HG03520 (cell line): ENCODE measurements around the gene AUP1.
A peak's percentile ranks its signal among the peaks of the same experiment; 100 is the strongest.

Source experiments
- ATAC-seq: cut with Tn5 transposase; IDR thresholded peaks from one replicate; pipeline ENCODE4 v1.9.1; 2021; ENCODE audit warnings: mild to moderate bottlenecking, moderate library complexity; ENCODE audit not compliant: unreplicated experiment

Gene AUP1

DNA sequence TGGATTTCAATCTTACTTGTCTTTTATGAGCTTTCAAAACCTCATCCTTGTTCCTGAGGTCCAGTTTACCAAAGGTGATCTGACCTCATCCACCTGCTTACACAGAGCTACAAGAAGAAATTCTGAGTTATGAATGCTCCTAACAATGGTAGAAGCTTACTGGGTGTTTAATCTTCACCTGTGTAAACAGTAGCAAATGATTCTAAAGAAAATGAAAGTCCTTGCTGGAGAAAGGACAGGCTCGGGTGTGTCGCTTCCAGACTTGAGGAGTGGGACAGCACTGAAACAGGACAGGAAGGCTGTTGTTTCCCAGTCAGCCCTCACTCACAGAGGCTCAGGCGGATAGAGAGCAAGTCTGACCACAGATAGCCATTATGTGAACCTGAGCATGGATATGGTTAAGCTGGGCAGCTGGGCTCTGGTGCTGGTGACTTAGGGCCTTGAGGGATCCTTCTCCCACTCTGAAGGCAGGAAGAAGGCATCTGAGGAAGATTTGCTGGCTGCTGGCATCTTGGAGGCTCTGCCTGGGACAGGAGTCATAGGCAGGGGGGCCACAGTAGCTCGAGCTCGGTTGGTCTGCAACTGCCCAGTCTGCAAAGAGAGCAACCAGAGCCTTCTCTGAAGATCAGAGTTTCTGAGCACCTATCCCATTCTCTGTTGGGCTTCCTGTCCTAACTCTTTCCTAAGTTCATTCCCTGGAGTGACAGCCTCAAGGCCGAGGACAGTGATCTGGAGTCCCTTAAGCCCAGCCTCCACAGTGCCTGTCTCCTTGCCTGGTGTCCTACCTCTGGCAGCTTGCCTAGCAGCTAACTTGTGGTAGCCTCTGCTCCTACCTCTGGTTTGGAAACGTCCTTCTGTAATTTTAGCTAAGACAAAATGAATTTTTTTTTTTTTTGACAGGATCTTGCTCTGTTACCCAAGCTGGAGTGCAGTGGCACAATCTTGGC, 29.1 kb upstream of the AUP1 start:
- ATAC-seq = no peak

DNA sequence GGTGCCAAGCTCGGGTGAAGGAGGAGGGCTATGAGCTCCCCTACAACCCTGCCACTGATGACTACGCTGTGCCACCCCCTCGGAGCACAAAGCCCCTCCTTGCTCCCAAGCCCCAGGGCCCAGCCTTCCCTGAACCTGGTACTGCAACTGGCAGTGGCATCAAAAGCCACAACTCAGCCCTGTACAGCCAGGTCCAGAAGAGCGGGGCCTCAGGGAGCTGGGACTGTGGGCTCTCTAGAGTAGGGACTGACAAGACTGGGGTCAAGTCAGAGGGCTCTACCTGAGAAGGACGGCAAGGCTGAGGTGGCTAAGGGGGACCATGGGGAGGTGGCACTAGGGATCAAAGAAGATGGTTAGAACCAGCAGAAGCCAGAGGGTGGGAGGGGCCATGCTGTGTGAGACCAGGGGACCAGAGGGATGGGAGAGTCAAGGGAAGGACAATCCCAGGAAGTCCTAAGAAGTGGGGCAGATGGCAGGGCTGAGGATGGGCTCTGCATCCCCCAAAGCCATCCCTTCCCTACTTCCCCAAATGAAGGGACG, 27.4 kb upstream of the AUP1 start:
- no peak for ATAC-seq

DNA sequence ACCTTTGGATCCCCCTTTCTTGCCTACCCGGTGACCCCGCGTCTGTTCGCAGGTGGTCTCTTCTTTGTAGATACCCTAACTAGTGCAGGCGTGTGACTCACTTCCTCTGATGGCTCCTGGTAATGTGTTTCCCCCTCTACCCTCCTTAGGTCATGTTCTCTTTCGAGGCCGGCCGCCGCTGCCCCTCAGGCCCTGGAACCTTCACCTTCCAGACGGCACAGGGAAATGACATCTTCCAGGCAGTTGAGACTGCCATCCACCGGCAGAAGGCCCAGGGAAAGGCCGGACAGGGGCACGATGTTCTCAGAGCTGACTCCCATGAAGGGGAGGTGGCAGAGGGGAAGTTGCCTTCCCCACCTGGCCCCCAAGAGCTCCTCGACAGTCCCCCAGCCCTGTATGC, 26.7 kb upstream of the AUP1 start:
- no peak for ATAC-seq

DNA sequence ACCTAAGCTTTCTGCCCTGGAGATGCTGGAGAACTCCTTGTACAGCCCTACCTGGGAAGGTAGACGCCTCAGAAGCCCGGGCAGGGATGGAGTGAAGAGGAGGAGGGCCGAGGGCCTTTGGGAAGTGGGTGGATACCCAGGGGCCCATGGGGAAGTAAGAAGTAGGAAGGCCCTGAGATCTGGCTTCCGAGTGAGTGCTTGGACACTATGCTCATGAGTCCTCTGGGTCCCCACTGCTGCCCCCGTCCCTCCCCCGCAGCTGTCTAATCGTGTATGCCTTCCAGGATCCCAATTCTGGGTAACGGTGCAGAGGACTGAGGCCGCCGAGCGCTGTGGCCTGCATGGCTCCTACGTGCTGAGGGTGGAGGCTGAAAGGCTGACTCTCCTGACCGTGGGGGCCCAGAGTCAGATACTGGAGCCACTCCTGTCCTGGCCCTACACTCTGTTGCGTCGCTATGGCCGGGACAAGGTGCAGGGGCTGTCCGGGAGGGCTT, 26.2 kb upstream of the AUP1 start:
- no peak for ATAC-seq

- peak; percentile 33 for ATAC-seq
Measured at GRCh38 chr2:74554820-74555531, 25.5 kb upstream of the AUP1 start.

DNA sequence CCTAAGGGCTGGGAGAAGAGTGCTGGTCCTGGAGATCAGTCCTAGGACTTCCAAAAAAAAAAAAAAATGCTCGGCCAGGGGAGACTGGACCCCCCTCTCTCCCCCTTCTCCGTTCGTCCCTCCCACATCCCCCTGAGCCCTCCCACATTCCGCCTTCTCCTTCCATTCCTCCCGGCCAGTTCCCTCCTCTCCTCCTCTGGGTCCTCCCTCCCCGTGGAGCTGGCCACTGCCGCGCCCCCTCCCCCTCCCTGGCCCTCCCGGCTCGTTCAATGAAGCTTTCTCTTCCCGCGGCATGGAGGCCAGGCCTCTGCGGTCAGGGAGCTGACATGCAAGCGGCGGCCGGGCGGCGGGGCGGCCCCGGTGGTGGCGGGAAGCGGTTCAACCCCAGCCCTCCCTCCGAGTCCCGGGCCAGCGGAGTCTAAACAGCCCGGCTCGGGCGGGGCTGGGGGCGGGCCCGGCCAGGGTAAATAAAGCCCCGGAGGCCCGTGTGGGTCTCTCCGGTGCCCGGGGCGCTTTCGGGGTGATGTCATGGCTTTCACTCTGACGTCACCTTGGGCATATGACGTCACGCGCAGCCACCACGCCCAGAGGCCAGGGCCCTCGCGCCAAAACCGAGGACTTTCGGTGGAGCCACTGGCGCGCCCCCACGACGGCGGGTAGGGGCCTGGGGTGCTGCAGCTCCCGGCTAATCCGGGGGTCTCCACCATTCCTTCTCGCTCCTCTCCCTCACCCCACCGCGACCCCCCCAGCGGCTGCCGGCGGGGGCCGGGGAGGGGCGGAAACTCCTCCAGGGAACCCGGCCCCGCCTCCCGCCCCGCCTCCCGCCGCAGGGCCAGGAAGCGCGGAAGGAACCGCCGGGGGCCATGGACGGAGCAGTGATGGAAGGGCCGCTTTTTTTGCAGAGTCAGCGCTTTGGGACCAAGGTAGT, 24.6 kb upstream of the AUP1 start, which contains the start of the genes DOK1 and LOXL3:
Gene DOK1 (plus strand): TSS at position 829 of the 928 bp plus-strand sequence. CDS start 35 bp downstream, at position 864.
Gene LOXL3 (minus strand): TSS at position 51 of the 928 bp plus-strand sequence. CDS start 1,308 bp downstream, outside the sequence.
- ATAC-seq = peak; percentile 43

DNA sequence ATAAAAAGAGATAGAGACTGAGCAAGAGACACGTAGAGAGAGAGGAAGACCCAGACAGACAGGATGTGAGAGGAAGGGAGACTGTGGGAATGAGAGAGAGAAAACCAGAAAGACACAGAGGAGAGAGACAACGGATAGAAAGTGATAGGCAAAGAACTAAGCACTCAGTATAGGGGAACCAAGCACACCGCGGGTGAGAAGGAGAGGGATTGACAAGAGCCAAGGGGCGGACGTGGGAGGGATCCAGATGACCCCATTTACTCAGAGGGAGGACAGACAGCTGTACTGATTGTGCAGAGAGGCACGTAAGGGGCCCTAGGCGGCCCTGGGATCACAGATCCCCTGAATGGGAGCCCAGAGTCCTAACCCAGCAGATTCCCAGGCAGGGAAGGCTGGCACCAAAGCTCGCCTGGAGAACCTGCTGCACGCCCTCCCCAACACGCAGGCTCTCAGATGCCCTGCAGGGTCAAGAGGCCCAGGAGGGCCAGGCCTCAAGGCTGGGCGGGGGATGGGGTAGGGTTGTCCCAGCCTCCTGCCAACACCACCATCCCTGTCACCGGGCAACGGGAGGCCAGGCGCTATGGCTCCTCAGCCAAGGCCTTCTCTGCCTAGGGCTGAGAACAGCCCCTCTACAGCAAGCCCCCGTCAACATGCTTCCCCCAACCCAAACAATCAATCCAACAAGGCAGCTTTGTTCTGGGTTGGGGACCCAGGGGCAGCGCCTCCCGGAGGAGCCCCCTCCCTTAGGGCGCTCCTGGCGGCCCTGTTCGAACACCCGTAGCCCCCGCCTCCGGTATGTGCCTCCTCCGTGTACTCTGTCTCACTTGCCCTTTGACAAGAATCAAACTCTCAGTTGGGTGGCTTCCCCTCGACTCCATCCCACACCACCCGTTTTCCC, 23.7 kb upstream of the AUP1 start:
- ATAC-seq = no peak

DNA sequence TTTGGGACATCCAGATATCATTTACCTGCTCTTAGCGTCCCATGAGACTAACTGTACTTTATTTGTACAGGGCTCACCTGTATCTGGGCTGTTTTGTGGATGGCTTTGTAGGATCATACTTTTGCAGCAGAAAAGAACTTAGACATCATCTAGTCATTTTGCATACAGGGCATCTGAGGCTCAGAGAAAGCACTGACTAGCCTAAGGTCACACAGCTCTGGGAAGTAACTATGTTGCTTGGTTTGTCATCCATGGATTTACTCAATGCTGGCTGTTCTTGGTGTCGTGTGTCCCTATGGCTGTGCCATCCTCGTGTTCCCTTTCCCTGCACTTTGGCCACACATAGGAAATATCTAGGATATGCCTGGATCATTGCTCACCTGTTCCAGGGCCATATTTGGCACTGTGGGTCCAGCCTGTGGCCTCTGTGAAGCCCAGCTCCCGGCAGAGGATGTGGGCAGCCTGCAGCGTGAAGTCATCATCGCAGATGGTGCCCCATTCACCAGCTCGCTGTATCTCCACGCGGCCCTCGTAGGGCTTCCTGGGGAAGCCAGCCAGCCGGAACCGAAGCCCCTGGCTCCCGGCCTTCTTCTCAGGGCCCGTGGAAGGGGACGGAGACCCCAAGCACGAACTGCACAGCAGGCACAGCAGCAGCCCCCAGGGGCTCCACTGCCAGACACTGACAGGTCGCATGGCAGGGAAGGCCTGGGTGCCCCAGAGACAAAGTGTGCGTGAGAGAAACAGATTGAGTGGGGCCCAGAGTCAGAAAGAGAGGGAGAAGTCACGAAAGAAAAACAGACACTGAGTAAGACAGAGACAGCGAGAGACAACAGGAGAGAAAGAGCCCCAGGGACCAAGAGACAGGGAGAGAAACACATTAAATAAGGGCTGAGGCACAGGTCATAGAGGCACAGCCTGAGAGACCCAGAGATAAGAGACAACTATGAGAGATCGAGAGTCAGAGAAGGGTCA, 22.7 kb upstream of the AUP1 start:
- ATAC-seq = no peak

- ATAC-seq = no peak
Measured at GRCh38 chr2:74551530-74551929, 22.0 kb upstream of the AUP1 start.

DNA sequence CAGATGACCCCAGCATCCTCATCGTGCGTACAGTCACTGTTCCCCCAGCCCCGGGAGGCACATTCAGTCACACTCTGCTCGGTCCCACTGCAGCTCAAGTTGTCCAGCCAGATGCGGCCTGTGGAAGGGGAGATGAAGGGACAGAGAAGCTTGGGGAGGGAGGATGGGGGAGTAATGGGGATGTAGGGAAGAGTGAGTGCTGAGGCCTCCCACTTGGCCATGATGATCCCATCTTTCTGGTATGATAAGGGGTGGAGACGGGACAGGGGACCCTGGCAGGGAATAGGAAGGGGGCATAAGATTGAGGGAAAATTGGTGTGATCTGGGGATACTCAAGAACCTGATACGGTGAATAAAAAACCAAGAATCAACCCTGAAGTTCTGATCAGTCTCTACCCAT, 20.7 kb upstream of the AUP1 start:
- no peak for ATAC-seq

DNA sequence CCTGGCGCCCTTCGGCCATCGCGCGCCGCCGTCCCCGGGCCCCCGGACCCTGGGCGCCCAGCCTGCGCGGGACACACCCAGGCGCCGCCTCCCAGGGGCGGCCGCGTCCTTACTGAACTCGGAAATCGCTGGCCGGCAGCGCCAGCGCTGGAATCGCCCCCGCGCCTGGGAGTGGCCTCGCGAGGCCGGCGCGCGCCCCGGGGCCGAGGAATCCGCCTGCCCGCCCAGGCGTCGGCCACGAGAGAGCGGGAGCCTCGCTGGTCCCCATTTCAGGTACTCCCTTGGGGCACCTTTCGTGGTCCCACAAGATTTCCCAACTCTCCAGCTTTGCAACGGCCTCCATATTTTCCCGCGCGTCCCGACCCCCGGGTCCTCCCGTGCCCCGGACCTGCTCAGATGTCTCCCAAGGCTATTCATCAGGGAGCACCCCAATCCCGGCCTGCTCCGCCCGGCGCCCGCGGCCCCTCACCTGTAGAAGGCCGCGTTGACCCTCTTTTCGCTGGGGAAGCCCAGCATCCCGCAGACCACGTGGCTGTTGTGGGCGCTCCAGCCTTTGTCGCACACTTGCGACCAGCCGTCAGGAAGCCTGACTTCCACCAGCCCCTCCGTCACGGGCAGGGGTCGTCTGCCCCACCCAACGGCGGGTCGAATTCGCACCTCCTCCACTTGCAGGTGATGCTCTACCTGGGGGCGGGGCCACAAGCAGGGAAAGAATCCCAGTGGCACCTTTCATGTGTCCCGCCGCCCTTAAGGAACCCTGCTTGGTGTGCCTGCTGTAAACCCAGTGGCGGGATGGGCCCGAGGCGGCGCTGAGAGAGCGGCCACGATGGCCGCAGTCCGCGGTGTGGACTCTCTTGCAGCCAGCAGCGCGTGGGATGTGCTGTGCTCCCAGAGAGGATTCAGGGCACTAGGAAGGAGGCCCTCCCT, 19.7 kb upstream of the AUP1 start:
- ATAC-seq = no peak

GRCh38 chr2:74548285-74548899, 18.9 kb upstream of the AUP1 start:
- no peak for ATAC-seq

DNA sequence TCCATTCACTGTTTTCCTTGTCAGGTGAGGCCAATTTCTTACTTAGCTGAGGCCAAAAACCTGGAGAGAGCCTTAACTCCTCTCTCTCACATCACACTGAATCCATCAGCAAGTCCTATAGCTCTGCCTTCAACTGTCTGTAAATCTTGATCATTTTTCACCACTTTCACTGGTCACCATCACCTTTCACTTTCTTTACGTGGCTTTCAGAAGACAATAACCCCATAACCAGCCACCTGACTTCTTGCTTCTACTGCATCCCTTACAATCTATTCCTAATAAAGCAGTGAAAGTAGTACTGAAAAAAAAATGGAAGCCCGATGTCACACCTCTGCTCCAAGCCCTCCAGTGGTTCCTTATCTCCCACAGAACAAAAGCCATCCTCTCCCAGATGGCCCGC, 16.5 kb upstream of the AUP1 start:
- ATAC-seq = no peak

GRCh38 chr2:74544634-74545033, 15.1 kb upstream of the AUP1 start:
- ATAC-seq = no peak

DNA sequence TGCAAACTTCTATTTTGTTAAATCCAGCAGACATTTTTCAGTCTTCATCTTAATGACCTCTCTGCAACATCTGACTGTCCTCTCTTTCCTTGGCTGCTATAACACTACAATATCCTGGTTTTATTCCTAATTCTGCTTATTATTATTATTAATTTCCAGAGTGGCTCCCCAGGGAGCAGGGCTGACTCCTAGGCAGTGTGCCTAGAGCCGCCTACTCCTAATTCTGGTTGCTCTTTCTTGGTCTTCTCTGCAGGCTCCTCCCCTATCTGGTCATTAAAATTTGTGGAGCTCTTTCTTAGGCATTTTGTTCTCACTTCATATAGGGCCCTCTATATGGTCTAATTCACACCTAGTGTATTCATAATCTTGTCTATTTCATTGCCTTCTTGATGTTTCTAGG, 13.5 kb upstream of the AUP1 start:
- ATAC-seq = no peak

- ATAC-seq = no peak
Measured at GRCh38 chr2:74540291-74540690, 10.8 kb upstream of the AUP1 start.

GRCh38 chr2:74538881-74539339, 9.4 kb upstream of the AUP1 start:
- no peak for ATAC-seq
